NCI-H2029 treated with DMSO at 0.1 percent for 48 hours (cell line): ENCODE data around the gene SPR.

Experiments used
- DNase-seq: peaks from one replicate; lab custom pipeline; 2025; lab: John Stamatoyannopoulos, UW

Gene SPR

DNA sequence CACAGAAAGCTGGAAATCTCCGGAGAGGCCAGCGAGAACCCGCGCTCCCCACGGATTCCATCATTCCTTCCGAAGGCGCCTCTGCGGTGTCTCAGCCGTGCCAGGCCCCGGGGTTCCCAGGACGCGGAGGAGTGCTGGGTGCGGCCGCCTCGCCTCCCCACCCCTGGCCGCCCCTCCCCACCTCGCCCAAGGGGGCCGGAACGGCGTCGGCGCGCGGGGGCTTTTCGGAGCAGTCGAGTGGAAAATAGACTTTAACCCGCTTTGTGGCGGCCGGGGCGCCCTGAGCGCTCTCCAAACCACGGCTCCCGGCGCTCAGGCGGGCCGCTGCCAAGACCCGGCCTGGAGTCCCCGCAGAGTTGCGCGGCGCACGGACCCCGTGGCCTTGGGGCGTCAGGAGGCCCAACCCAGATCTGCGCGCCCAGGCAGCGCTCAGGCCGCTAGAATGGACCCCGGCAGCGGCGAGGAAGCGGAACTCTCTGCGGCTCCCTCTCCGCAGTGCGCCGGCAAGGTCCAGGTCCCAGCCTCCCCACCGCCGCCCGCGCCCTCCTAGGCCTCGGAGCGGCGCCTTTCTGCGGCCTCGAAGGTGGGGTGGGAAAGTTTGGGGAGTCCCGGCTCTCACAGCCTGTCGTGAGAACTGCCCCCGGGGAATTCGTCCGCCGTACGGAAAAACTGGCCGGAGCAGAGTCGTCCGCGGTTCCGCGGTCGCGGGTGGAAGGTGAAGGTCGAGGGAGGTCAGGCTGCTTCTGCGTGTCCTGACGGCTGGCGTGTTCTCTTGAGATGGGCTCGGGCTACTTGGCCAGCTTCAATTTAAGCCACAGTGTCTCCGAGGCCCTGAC, 28.9 kb downstream of the SPR start:
- no peak for DNase-seq

- no peak for DNase-seq
These were observed 29.5 kb downstream of the SPR start for GRCh38 chr2:72916743-72917137.

DNA sequence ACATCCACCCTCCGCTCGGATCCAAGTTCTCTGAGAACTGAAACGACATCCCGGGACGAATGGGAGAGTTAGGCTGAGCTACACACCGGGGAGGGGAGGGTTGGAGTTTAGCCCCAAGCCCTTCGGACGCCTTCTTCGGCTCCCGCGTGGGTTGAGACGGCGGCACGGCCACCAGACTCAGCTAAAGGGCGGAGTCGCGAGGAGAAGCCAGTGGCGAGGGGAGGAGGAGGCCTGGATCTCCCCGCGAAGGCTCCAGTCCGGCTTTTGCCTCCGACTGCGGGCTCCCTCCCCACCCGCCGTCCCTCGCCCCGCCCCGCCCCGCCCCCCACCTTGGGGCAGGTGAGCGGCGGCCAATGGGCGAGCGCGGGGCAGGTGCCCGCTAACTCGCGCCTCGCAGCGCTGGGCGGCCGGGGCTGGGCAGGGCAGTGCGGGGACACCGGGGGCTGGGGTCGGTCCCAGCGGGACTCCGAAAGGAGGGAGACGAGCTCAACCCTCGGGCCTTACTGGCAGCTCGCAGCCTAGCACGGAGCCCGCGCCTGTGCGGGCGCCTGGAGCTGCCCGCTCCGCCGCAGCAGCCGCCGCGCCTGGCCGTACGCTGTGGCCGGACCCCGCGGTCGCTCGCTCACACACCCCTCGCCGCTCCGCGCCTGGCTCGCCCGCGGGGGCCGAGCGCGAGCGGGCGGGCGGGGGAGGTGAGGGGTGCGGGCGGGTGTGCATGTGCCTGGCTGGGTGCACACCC, 30.1 kb downstream of the SPR start, which contains the start of gene EMX1:
TSS of gene EMX1 (plus strand) at position 382 of the 739 bp plus-strand sequence. CDS start at position 716, 334 bp downstream.
- DNase-seq = peak; percentile 21

DNA sequence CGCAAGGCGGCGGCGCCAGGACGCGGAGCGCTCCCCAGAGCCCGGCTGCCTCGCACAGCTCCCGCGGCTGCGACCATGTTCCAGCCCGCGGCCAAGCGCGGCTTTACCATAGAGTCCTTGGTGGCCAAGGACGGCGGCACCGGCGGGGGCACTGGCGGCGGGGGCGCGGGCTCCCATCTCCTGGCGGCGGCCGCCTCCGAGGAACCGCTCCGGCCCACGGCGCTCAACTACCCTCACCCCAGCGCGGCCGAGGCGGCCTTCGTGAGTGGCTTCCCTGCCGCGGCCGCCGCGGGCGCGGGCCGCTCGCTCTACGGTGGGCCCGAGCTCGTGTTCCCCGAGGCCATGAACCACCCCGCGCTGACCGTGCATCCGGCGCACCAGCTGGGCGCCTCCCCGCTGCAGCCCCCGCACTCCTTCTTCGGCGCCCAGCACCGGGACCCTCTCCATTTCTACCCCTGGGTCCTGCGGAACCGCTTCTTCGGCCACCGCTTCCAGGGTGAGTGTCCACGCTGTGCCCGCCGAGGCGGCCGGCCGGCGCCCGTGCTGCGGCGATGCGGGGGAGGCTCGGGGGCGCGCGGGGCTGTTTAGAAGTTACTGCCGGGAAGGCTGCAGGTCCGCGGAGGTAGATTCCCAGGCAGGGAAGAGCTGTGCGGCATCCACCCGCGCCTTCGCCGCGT, 30.8 kb downstream of the SPR start:
- DNase-seq = no peak

DNA sequence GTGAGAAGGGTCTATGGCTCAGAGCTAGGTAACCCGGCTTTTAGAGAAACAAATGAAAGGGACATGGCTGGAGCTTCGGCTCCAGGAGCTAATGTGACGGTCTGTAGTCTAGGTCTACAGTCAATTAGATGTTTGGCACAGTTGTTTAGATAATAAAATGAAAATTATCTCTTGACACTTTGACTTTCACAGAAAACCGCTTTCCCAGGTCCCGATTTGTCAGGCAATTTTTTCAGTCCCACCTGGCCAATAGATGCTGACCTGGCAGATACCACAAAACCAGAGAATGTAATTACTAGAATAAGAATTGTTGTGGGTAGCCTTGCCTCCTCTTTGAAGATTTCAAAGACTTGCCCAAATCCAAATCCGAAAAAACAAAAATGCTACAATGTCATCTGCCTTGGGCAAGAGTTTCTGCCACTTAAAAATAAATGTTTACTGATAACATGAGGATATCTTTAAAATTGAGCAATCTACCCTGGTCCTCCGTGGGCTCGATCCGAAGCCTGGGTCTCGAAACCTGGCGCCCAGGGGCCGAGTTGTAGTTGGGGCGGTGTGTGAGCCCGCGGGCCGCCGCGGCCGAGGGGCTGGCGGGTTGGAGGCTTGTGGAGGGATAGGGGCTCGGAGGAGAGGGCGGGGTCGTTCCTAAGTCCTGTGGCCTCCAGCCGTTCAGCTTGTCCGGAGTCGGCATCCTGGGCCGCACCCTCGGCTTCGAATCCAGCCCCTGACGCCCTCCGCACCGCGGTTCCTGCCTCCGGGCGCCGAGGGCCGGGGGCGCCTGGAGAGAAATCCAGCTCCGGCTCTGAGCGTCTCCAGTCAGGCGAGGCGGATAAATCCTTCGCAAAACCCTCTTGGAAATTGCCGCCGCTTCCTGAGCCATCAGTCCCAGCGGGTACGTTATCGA, 32.5 kb downstream of the SPR start:
- no peak for DNase-seq

DNA sequence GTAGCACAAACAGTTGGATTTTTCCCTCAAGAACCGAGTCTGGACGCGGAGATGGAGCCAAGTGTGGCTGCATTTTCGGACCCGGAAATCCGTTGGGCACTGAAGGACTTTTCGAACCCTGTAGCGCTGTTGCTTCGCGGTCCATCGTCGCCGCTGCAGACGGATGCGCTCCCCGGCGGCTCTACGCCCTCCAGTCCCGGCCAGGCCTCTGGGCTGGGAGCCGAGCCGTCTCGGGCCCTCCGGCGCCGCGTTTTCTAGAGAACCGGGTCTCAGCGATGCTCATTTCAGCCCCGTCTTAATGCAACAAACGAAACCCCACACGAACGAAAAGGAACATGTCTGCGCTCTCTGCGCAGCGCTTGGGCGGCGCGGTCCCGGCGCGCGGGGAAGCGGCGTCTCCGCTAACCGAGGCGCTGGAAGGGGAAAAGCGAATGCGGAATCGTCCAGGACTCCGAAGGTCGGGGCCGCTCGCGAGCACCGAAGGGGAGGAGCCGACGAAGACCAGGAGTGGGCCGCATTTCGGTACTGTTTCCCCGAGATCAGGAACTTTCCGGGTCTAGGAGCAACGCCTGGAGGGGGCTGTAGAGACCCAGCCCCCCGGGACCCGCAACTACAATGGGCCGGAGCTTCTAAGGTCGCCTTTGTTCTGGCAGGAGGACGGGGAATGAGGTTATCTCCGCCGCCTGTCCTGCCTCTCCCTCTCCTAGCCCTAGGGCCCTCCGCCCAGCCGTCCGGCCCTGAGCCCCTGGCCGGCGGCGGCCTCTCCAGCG, 33.3 kb downstream of the SPR start:
- no peak for DNase-seq

DNA sequence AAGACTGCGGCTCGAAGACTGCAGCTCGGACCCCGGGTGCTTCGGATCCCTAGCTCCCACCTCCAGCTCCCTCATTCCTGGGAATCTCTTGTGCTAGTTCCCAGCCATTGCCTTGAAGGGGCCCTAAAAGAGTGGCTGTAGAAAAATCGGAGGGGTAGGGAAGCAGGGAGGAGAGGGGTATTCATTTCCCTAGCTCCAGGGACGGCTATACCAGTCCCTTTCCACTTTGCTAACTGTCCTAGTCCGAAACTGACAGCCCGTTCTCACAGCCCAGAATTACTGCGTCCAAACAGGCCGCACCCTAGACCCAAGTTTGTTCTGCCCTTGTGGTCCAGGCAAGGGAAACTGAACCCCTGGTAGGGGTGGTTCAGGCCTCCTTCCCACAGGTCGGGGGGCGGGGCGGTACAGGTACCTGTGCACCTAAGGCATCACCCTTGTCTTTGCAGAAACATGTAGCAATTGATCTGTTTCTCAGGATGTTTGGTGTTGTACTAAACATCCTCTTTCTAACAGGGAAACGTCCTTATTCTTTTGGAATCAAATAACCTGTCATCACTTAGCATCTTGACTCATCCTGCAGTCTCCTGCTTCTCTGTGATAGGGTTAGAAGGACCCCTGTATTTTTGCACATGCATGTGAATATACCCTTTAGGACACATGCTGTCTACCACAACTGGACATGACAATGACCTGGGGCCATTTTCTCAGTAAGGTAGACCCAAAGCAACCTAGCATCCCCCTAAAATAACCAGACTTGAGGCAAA, 34.1 kb downstream of the SPR start:
- DNase-seq = no peak

DNA sequence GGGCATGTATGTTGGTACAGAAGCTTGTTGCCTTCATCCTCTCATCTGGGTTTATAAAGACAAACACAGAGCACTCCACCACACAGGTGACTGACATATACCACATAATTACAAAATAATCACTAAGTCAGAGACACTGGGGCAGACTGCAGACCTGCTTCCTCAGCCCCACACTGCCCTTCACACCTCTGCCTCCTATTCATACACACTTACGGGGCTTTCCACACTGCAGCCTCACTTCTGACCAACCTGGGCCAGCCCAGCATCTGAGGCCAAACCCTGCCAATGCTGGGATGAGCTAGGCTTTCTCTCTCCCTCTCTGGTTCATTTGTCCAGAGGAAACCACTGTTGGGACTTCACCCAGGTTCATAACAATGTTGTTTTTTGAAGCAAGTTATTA, 34.6 kb downstream of the SPR start:
- DNase-seq = no peak

GRCh38 chr2:72923833-72924352, 36.7 kb downstream of the SPR start:
- DNase-seq = no peak

GRCh38 chr2:72924353-72925240, 37.4 kb downstream of the SPR start:
- DNase-seq = no peak

- DNase-seq = no peak
These were observed 38.2 kb downstream of the SPR start for GRCh38 chr2:72925328-72925943.

DNA sequence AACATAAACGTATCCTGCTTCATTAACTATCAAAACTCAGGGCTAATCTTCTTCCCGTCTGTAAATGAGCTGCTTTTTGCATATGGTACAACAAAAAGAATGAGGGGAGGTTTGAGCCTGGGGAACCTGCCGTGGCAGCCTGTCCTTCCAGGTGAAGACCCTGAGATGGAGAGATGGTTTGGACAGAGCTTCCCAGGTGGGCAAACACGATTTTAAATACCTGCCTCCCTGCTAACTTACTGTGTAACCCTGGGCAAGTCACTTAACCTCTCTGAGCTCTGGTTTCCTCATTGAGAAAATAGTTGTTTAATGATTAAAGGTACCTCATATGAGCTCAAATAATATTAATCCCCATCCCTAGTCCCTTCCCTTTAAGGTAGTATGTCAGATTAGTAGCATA, 39.2 kb downstream of the SPR start:
- no peak for DNase-seq

DNA sequence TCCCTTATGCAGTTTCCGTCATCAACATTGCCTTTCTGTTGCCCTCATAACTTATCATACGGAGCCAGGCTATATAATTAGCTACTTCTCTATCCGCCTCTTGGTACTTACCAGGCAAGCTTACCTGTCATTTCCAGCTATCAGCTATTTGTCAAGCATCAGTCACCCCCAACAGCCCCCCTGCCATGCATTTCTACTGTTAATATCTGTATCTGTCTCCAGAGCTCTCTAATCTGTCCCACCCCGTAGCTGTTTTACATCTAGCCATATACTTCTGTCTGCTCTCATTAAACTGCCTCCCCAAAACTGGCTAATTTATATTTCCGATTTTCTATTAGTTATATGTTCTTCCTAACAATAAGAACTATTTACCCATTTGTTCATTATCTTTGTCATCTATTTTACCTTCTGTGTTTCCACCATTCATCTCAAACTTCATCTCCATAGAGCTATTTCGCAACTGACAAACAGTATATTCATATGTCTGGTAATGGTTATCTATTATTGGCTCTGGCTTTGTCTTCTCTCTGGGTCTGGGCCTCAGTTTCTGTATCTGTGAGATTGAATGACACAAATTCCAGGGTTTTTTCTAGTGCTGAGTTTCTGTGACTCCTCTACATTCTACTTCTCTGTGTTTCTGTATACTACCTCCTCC, 39.7 kb downstream of the SPR start:
- DNase-seq = no peak

DNA sequence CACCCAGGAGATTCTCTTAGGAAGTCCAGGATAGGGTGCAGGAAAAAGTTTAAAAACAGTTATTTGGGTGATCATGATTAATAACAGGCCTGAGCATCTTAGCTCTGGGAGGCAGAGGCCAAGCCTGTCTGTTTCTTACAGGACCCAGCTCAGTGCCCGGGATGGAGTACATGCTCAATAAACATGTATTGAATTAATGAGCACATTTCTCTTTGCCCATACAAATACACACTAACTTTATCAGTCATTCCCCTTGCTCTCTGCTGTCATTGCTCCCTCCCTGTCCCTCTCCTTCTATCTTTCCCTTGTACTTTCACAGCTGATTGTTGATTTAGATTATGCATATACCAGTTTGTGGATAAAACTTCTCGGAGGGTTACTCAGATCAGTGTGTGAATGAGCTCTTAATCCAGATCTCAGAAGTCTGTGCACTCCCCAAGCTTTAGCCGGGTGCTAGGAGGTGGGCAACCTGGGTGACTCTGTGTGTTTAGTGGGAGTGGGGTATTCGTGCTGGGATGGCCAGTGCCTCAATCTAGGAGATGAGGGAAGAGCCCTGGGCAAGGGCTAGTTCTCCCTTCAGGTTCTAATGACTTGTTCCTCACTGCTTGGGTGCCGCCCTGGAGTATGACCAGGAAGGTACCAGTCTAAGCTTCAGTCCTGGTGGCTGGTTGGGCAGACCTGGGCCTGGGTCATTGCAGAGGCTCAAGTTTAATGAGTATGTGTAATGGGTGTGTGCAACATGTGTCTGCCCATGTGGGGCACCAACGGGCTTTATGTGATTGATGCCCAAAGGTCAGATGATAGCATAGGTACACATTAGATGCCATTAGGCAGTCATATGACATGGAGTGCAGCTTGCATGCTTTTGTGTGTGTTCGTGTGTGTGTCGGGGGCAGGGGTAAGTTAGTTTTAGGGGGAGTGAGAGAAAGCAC, 40.7 kb downstream of the SPR start:
- DNase-seq = no peak

DNA sequence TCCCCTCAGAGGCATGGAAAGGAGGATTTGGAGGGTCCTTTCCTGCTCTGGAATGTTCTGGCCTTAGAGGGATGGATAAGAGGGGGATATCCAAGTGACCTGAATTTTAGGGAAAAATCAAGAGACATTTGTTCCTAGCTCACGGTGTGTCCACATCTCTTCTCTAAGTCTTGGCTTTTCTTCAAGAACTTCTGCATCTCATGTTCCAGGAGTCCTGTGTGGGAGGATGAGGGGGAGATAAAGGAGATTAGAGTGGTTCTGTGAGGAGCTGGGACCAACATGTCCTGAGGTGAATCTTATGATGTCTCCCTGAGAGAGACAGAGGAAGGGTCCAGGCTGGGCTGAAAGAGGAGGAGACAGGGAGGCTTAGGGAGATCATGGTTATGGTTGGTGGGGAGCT, 41.8 kb downstream of the SPR start:
- no peak for DNase-seq

DNA sequence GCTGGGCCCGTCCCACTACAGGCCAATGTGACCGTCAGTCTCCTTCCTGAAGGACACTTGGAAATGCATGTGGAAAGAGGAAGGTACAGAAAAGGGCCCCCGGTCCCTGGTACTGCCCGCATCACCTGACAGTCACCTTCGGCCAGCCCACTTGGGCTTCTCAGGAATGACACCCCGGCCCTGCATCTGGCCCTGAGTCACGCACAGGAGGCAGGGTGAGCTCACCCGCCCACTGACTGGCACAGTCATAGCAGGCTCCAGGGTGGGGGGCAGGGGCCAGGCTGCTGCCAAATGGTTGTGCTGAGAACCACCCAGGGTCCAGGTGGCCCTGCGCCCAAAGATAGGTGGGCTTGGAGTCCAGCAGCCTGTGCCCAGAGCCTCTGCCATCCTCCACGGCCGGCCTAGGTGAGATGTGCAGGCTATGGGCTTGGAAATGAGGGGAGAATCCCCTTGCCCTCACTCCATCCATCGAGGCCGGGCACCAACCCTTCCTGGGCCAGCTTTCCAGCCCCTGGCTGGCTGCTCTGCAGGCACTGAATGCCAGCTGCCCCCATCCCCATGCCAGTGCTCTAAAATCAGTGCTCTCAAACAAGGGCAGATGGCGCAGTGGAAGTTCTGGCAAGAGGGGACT, 44.2 kb downstream of the SPR start:
- DNase-seq = no peak
